IMR-90 (cell line): ENCODE measurements around the gene NCF2. TPM values are rescaled to one million over a fixed set of nuclear protein-coding genes. Genes with fewer than 3 reads are reported as not detected.

Experiments
- ATAC-seq: fragments of 200-7000 bp; cut with Tn5 transposase; 2 replicates; pipeline ENCODE4 v1.9.1; 2020; ENCODE audit warnings: low read depth, mild to moderate bottlenecking, moderate library complexity
- BruUV-seq: library from RNA; stranded (reverse); fragments of 400-500 nt; replicated peaks from 2 replicates; lab custom pipeline; 2021; lab: Mats Ljungman, UMichigan
- CTCF ChIA-PET: fragments of 300-600 bp; formaldehyde crosslinking; extraction: SDS; loops from one replicate; lab custom pipeline; 2021; ENCODE audit warnings: antibody characterized with exemption; lab: Yijun Ruan, JAX
- POLR2A ChIA-PET: fragments of 300-600 bp; sonication (Branson Sonifier 250); formaldehyde crosslinking; loops from one replicate; lab custom pipeline; 2022; ENCODE audit warnings: antibody characterized with exemption; ENCODE audit not compliant: unreplicated experiment; lab: Charles Lee
- DNase-seq: peaks from one replicate; pipeline ENCODE4 v3.0.0; 2013
- H2AFZ ChIP-seq: replicated peaks from 2 replicates; pipeline ENCODE3; 2013; ENCODE audit warnings: low read length, mild to moderate bottlenecking; ENCODE audit not compliant: poor library complexity
- H2AK5ac ChIP-seq: 2 replicates; pipeline ENCODE4 v1.6.1; 2013; ENCODE audit warnings: low read depth, low read length, inconsistent platforms
- H2AK9ac ChIP-seq: replicated peaks from 2 replicates; pipeline ENCODE3; 2013; ENCODE audit warnings: mild to moderate bottlenecking, low read depth, low read length, moderate library complexity; ENCODE audit not compliant: poor library complexity
- H2BK120ac ChIP-seq: 2 replicates; pipeline ENCODE4 v1.6.1; 2013; ENCODE audit warnings: low read depth, low read length, inconsistent platforms
- H2BK15ac ChIP-seq: 3 replicates; pipeline ENCODE4 v1.6.1; 2013; ENCODE audit warnings: low read depth, low read length, inconsistent platforms
- H2BK20ac ChIP-seq: 2 replicates; pipeline ENCODE4 v1.6.1; 2013; ENCODE audit warnings: low read depth, mild to moderate bottlenecking, inconsistent platforms, low read length, moderate library complexity
- H2BK5ac ChIP-seq: 2 replicates; pipeline ENCODE4 v1.6.1; 2013; ENCODE audit warnings: mild to moderate bottlenecking, low read depth, low read length, inconsistent platforms; ENCODE audit not compliant: poor library complexity, severe bottlenecking
- H3K14ac ChIP-seq: replicated peaks from 2 replicates; pipeline ENCODE4 v1.6.1; 2013; ENCODE audit warnings: low read depth, low read length, inconsistent platforms
- H3K18ac ChIP-seq: 2 replicates; pipeline ENCODE4 v1.6.1; 2013; ENCODE audit warnings: low read depth, low read length, control low read depth
- H3K23ac ChIP-seq: 2 replicates; pipeline ENCODE4 v1.6.1; 2013; ENCODE audit warnings: low read depth, low read length, inconsistent platforms
- H3K27ac ChIP-seq: 2 replicates; pipeline ENCODE4 v1.5.1; 2013; ENCODE audit warnings: mild to moderate bottlenecking, control low read depth, low read length; ENCODE audit not compliant: insufficient read depth
- H3K27me3 ChIP-seq: 2 replicates; pipeline ENCODE4 v1.6.1; 2013; ENCODE audit warnings: low read length; ENCODE audit not compliant: control insufficient read depth, insufficient read depth
- H3K36me3 ChIP-seq: 2 replicates; pipeline ENCODE4 v1.6.1; 2013; ENCODE audit warnings: low read length, mixed read lengths; ENCODE audit not compliant: control insufficient read depth, insufficient read depth
- H3K4ac ChIP-seq: 2 replicates; pipeline ENCODE4 v1.6.1; 2013; ENCODE audit warnings: low read depth, low read length, inconsistent platforms
- H3K4me1 ChIP-seq: 2 replicates; pipeline ENCODE4 v1.6.1; 2013; ENCODE audit warnings: low read length, mixed read lengths; ENCODE audit not compliant: control insufficient read depth, insufficient read depth
- H3K4me2 ChIP-seq: 2 replicates; pipeline ENCODE4 v1.6.1; 2013; ENCODE audit warnings: low read depth, mild to moderate bottlenecking, control low read depth, low read length, moderate library complexity
- H3K4me3 ChIP-seq: 2 replicates; pipeline ENCODE4 v1.5.1; 2013; ENCODE audit warnings: low read depth, mild to moderate bottlenecking, control low read depth, low read length, moderate library complexity; ENCODE audit not compliant: insufficient read depth
- H3K56ac ChIP-seq: 2 replicates; pipeline ENCODE4 v1.6.1; 2013; ENCODE audit warnings: low read length, inconsistent platforms; ENCODE audit not compliant: insufficient read depth; ENCODE audit errors: extremely low read depth
- H3K79me1 ChIP-seq, 2 experiments: 2 replicates each; pipeline ENCODE4 v1.6.1; 2013; ENCODE audit warnings: low read length in 2 of 2, inconsistent platforms in 1 of 2, low read depth in 1 of 2
- H3K9ac ChIP-seq: 2 replicates; pipeline ENCODE4 v1.6.1; 2013; ENCODE audit warnings: low read depth, low read length, control low read depth
- H3K9me1 ChIP-seq: 2 replicates; pipeline ENCODE4 v1.6.1; 2013; ENCODE audit warnings: low read length, inconsistent platforms; ENCODE audit not compliant: insufficient read depth
- H3K9me3 ChIP-seq: 2 replicates; pipeline ENCODE4 v1.6.1; 2013; ENCODE audit warnings: low read length; ENCODE audit not compliant: control insufficient read depth, insufficient read depth
- H4K20me1 ChIP-seq: 2 replicates; pipeline ENCODE4 v1.6.1; 2013; ENCODE audit warnings: low read length, inconsistent platforms; ENCODE audit not compliant: insufficient read depth
- H4K5ac ChIP-seq: 2 replicates; pipeline ENCODE4 v1.6.1; 2013; ENCODE audit warnings: mild to moderate bottlenecking, low read depth, low read length, control low read depth
- H4K8ac ChIP-seq, 2 experiments: 2 replicates each; pipeline ENCODE4 v1.6.1; 2013; ENCODE audit warnings: low read depth in 2 of 2, low read length in 2 of 2, control low read depth in 1 of 2, inconsistent platforms in 1 of 2
- H4K91ac ChIP-seq: 2 replicates; pipeline ENCODE4 v1.6.1; 2013; ENCODE audit warnings: low read depth, low read length, inconsistent platforms; ENCODE audit not compliant: insufficient read depth
- BHLHE40 ChIP-seq: fragments of 150-350 bp; IDR thresholded peaks from 2 replicates; pipeline ENCODE4 v1.6.1; 2016; ENCODE audit warnings: mild to moderate bottlenecking, low read depth, low read length
- CEBPB ChIP-seq: IDR thresholded peaks from 2 replicates; pipeline ENCODE4 v1.6.1; 2012; ENCODE audit warnings: low read depth, low read length, improper control_type of control experiment
- CHD1 ChIP-seq: IDR thresholded peaks from 2 replicates; pipeline ENCODE4 v1.6.1; 2012; ENCODE audit warnings: low read depth, low read length, improper control_type of control experiment
- CTCF ChIP-seq: conservative IDR thresholded peaks from 2 replicates; pipeline ENCODE4 v1.5.1; 2012; ENCODE audit warnings: mild to moderate bottlenecking, low read depth, low read length, improper control_type of control experiment
- FOS ChIP-seq: fragments of 150-350 bp; IDR thresholded peaks from 2 replicates; pipeline ENCODE4 v1.6.1; 2016; ENCODE audit warnings: low read depth, low read length
- RAD21 ChIP-seq: IDR thresholded peaks from 2 replicates; pipeline ENCODE4 v1.6.1; 2012; ENCODE audit warnings: low read length, improper control_type of control experiment
- SMC3 ChIP-seq: fragments of 150-350 bp; IDR thresholded peaks from 2 replicates; pipeline ENCODE4 v1.6.1; 2016; ENCODE audit warnings: low read depth, mild to moderate bottlenecking, antibody characterized with exemption, low read length, moderate library complexity
- WGBS, 2 experiments: methylation state at CpG; one replicate each; pipeline versions ENCODE4 v1.1.5 to v1.1.7; 2013; ENCODE audit warnings: missing lambda C conversion rate in 2 of 2; ENCODE audit not compliant: insufficient read length in 1 of 2; ENCODE audit errors: extremely low coverage in 2 of 2; 5-methylcytosine and 5-hydroxymethylcytosine counted together
- dilution Hi-C: fragments of 300-500 bp; cut with HindIII; formaldehyde crosslinking; loops from one replicate; pipeline ENCODE4 v1.14.3; 2018; ENCODE audit warnings: low sequenced_read_pairs; ENCODE audit not compliant: unreplicated experiment
- in situ Hi-C: fragments of 300-500 bp; cut with MboI; formaldehyde crosslinking; loops from 3 replicates; pipeline ENCODE4 v1.14.3; 2019; ENCODE audit warnings: low sequenced_read_pairs, inconsistent platforms, mixed read lengths
- intact Hi-C: fragments of 100-400 bp; cut with micrococcal nuclease; formaldehyde crosslinking; loops from 2 replicates; pipeline ENCODE4 v1.10.0; 2022
- polyA plus RNA-seq, 3 experiments: library from polyadenylated mRNA; depleted of rRNA; stranded (reverse); fragments of >200 nt; gene quantifications; 2 replicates each; pipeline ENCODE4 v1.2.3, GENCODE V29; 2012; ENCODE audit warnings: low replicate concordance in 1 of 3
- total RNA-seq: library from RNA; depleted of rRNA; stranded (reverse); fragments of >200 nt; gene quantifications from 2 replicates; pipeline ENCODE4 v1.2.3, GENCODE V29; 2012

Gene NCF2
- total and polyA plus RNA-seq, 2 of the 4 experiments (the other 2 are of a cell fraction): 3.2 to 4.2 TPM

- H3K36me3 ChIP-seq: no peaks in the 10 kb centered on the region
- peaks cover 20% of the 10 kb centered on the region for H3K4me1 ChIP-seq
- H2AK5ac ChIP-seq: peak overlapping the region; percentile 82
- peak overlapping the region; percentile 63 to 87; a peak in 3 of 4 replicates for H4K8ac ChIP-seq
- in situ Hi-C loops (no loop called here), dilution Hi-C loops (no loop called here), intact Hi-C loops (loop anchor here (5.0 kb wide), 1 partner anchor 137 kb away; the partner anchor contains the start of gene SMG7)
- H3K9me1 ChIP-seq: peaks cover 19% of the 10 kb centered on the region
- H2AFZ ChIP-seq: peak overlapping the region; percentile 86
- H2BK120ac ChIP-seq: peak overlapping the region; percentile 98
- peak overlapping the region; percentile 56; the same call in 1 of the 2 replicates for H3K56ac ChIP-seq
- peak; percentile 55 for TF ChIP-seq CTCF
- TF ChIP-seq FOS: no peak
- no peak for TF ChIP-seq CHD1
- TF ChIP-seq BHLHE40: no peak
- no peak for TF ChIP-seq CEBPB
- TF ChIP-seq RAD21: peak; percentile 61
- peak; percentile 58 for TF ChIP-seq SMC3
- ATAC-seq: peak; percentile 54
- peak overlapping the region; percentile 3; the same call in 1 of the 2 replicates for H3K9ac ChIP-seq
- ChIA-PET CTCF (interaction anchor here (0.6 to 1.4 kb wide), 11 partner anchors 10 to 447 kb away, joined by 3 to 5 read pairs (median 3); partner anchors contain the start of gene NCF2), POLR2A (interaction anchor here (0.6 kb wide), 1 partner anchor 557 kb away, joined by 3 read pairs; no protein-coding TSS in a partner anchor)
- H4K5ac ChIP-seq: peak overlapping the region; percentile 31
- peak overlapping the region; percentile 91 for H3K4ac ChIP-seq
- H4K20me1 ChIP-seq: no peaks in the 10 kb centered on the region
- H2BK5ac ChIP-seq: peak overlapping the region; percentile 89
- peak overlapping the region; percentile 98 for H2BK20ac ChIP-seq
- H2AK9ac ChIP-seq: peak overlapping the region; percentile 68
- H3K27me3 ChIP-seq: no peaks in the 10 kb centered on the region
- peak; percentile 81 for DNase-seq
- H3K4me2 ChIP-seq: no peak overlapping the region
- no CpG with 5 or more reads among the region's 5 CpGs for WGBS, 2 experiments
- H2BK15ac ChIP-seq: peak overlapping the region; percentile 65
- peak overlapping the region; percentile 18; the same call in 1 of the 2 replicates for H3K18ac ChIP-seq
- peak overlapping the region; percentile 24 for H3K27ac ChIP-seq
- H3K9me3 ChIP-seq: no peaks in the 10 kb centered on the region
- no TSS peak for BruUV-seq
- no peak overlapping the region for H3K4me3 ChIP-seq
- peak overlapping the region; percentile 82 for H3K23ac ChIP-seq
- H3K79me1 ChIP-seq: peaks cover 0 to 4% of the 10 kb centered on the region in 2 experiments; a peak in 2 of 4 replicates
- H4K91ac ChIP-seq: peak overlapping the region; percentile 88
- peak overlapping the region; percentile 87 for H3K14ac ChIP-seq
These were observed 19.1 kb upstream of the NCF2 start for GRCh38 chr1:183609313-183609712.
